H1 (cell line): ENCODE results near the gene DCXR. TPM values are rescaled to one million over a fixed set of nuclear protein-coding genes. Genes with fewer than 3 reads are reported as not detected.

Experiments
- RAD21 ChIP-seq, 2 experiments: IDR thresholded peaks in 1 of 2; conservative IDR thresholded peaks in 1 of 2; 2 replicates each; pipeline ENCODE4 v1.6.1; 2011; ENCODE audit warnings: low read depth in 2 of 2, low read length in 2 of 2, improper control_type of control experiment in 1 of 2, inconsistent platforms in 1 of 2, mild to moderate bottlenecking in 1 of 2, moderate library complexity in 1 of 2
- RFX5 ChIP-seq: IDR thresholded peaks from 2 replicates; pipeline ENCODE4 v1.6.1; 2011; ENCODE audit warnings: low read depth, low read length, improper control_type of control experiment, borderline replicate concordance
- SP2 ChIP-seq: IDR thresholded peaks from 2 replicates; pipeline ENCODE4 v1.6.1; 2012; ENCODE audit warnings: mild to moderate bottlenecking, low read length, inconsistent platforms
- polyA plus RNA-seq, 7 experiments: library from polyadenylated mRNA; depleted of rRNA in 3 of 7; stranded (reverse) in 5 of 7; unstranded in 2 of 7; fragments of >200 nt in 5 of 7; fragments of 200-250 nt in 2 of 7; gene quantifications; 1 replicate in 5 of 7; 2 replicates in 1 of 7; 4 replicates in 1 of 7; pipeline versions ENCODE4 v1.2.1 to v1.2.3, GENCODE V29; 2011 to 2013; ENCODE audit warnings: missing spikeins in 2 of 7, mixed read lengths in 2 of 7
- total RNA-seq: library from RNA; stranded (reverse); fragmentation: NEBNext Ultra II Directional; extraction: Animal tissue kit (Norgen Biotek cat#: 25700); gene quantifications from 2 replicates; pipeline ENCODE4 v1.2.1, GENCODE V29; 2021

DCXR gene
- total and polyA plus RNA-seq, 2 of the 8 experiments (the other 6 are each of a cell fraction or from before 2014, with no cell fraction given), result 96.3 to 212 TPM

DNA sequence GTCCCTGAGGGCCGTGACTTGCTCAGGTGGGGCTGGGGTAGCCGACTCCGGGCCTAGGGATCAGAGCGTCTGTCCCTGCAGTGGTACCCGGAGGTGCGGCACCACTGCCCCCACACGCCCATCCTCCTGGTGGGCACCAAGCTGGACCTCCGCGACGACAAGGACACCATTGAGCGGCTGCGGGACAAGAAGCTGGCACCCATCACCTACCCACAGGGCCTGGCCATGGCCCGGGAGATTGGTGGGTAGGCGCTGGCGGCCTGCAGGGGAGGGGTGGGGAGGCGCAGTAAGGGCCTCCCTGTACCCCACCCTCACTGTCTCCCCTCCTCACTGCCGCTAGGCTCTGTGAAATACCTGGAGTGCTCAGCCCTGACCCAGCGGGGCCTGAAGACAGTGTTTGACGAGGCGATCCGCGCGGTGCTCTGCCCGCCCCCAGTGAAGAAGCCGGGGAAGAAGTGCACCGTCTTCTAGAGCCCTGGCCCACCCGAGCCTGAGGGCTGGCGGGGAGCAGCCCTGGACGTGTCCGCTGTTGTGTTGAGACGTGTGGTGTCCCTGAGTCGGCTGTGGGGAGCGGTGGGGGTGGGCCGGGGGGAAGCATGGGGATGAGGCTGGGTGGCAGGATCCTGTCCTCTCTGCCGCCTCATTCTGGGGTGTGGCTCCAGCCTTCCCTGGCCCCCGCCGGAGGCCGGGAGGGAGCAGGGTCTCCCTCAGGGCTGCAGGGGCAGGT is 4.0 kb downstream of the DCXR start (continued):
- TF ChIP-seq RAD21 (IDR thresholded peaks at IDR 0.05 in 1 of 2, conservative IDR thresholded peaks at IDR 0.05 in 1 of 2; ENCODE audit: low read depth in 2 of 2, low read length in 2 of 2) (no peak), SP2 (no peak), RFX5 (no peak)
